H1 (cell line): ENCODE data around the gene RELT. TPM values are rescaled to one million over a fixed set of nuclear protein-coding genes. Genes with fewer than 3 reads are reported as not detected.
A peak's percentile ranks its signal among the peaks of the same experiment; 100 is the strongest.

Experiments
- CTCF ChIA-PET: fragments of 300-600 bp; sonication (Branson Sonifier 250); formaldehyde crosslinking; loops from one replicate; lab custom pipeline; 2021; ENCODE audit not compliant: partially characterized antibody; lab: Charles Lee
- POLR2A ChIA-PET: fragments of 300-600 bp; sonication (Branson Sonifier 250); formaldehyde crosslinking; loops from one replicate; lab custom pipeline; 2021; ENCODE audit warnings: inconsistent platforms; ENCODE audit not compliant: partially characterized antibody; lab: Charles Lee
- DNase-seq, 2 experiments: peaks; one replicate each; pipeline versions ENCODE4 v3.0.0 to v3.0.0-alpha.2; 2010 to 2022; ENCODE audit warnings: low spot score in 2 of 2, low read depth in 1 of 2, mixed read lengths in 1 of 2
- FAIRE-seq: peaks from 2 replicates; lab custom pipeline; 2011; peaks lifted over from hg19 to GRCh38; lab: Jason Lieb, UNC
- H2AFZ ChIP-seq: 2 replicates; pipeline ENCODE4 v1.8.1; 2012; ENCODE audit warnings: low read length, inconsistent platforms
- H2AK5ac ChIP-seq: 2 replicates; pipeline ENCODE4 v1.6.1; 2013; ENCODE audit warnings: low read depth, low read length
- H2BK120ac ChIP-seq: replicated peaks from 2 replicates; pipeline ENCODE3; 2013; ENCODE audit warnings: low read depth, low read length, inconsistent platforms
- H2BK12ac ChIP-seq: 2 replicates; pipeline ENCODE4 v1.6.1; 2013; ENCODE audit warnings: low read depth, low read length
- H2BK15ac ChIP-seq: 2 replicates; pipeline ENCODE4 v1.6.1; 2013; ENCODE audit warnings: low read length
- H2BK20ac ChIP-seq: 2 replicates; pipeline ENCODE4 v1.6.1; 2013; ENCODE audit warnings: low read length
- H2BK5ac ChIP-seq: 2 replicates; pipeline ENCODE4 v1.6.1; 2013; ENCODE audit warnings: low read depth, low read length
- H3K14ac ChIP-seq: 2 replicates; pipeline ENCODE4 v1.6.1; 2013; ENCODE audit warnings: inconsistent platforms; ENCODE audit not compliant: insufficient read length
- H3K18ac ChIP-seq: 2 replicates; pipeline ENCODE4 v1.6.1; 2013; ENCODE audit warnings: low read length; ENCODE audit errors: extremely low read depth
- H3K23ac ChIP-seq: 2 replicates; pipeline ENCODE4 v1.6.1; 2013; ENCODE audit warnings: inconsistent platforms; ENCODE audit not compliant: insufficient read length
- H3K23me2 ChIP-seq: 2 replicates; pipeline ENCODE4 v1.6.1; 2013; ENCODE audit warnings: low read depth, low read length
- H3K27ac ChIP-seq: 2 replicates; pipeline ENCODE4 v1.6.1; 2011; ENCODE audit warnings: low read depth, low read length, inconsistent platforms
- H3K27me3 ChIP-seq, 4 experiments: replicated peaks in 1 of 4; 1 replicate in 1 of 4; 2 replicates in 3 of 4; pipeline versions ENCODE4 v1.6.1 to v1.8.1; 2011 to 2013; ENCODE audit warnings: low read length in 3 of 4, mild to moderate bottlenecking in 3 of 4, inconsistent platforms in 2 of 4, mixed read lengths in 2 of 4, moderate library complexity in 1 of 4; ENCODE audit not compliant: control insufficient read depth in 3 of 4, insufficient read depth in 3 of 4; ENCODE audit errors: extremely low read depth in 1 of 4
- H3K36me3 ChIP-seq, 4 experiments: 2 replicates each; pipeline versions ENCODE4 v1.6.1 to v1.8.1; 2011 to 2013; ENCODE audit warnings: mild to moderate bottlenecking in 4 of 4, low read length in 3 of 4, moderate library complexity in 2 of 4, control low read depth in 1 of 4, inconsistent platforms in 1 of 4; ENCODE audit not compliant: insufficient read depth in 4 of 4, control insufficient read depth in 2 of 4
- H3K4ac ChIP-seq: replicated peaks from 2 replicates; pipeline ENCODE3; 2013; ENCODE audit warnings: low read length, low read depth, mixed read lengths, inconsistent platforms; ENCODE audit not compliant: insufficient read length
- H3K4me1 ChIP-seq, 4 experiments: replicated peaks in 1 of 4; 1 replicate in 1 of 4; 2 replicates in 3 of 4; pipeline versions ENCODE4 v1.6.1 to v1.8.1; 2011 to 2013; ENCODE audit warnings: low read length in 3 of 4, inconsistent platforms in 2 of 4, mixed read lengths in 1 of 4; ENCODE audit not compliant: insufficient read depth in 4 of 4, control insufficient read depth in 3 of 4
- H3K4me2 ChIP-seq, 2 experiments: 2 replicates each; pipeline versions ENCODE4 v1.6.1 to v1.8.1; 2011 to 2013; ENCODE audit warnings: low read depth in 2 of 2, low read length in 2 of 2, control low read depth in 1 of 2, inconsistent platforms in 1 of 2, mild to moderate bottlenecking in 1 of 2; ENCODE audit not compliant: insufficient read depth in 1 of 2
- H3K4me3 ChIP-seq, 4 experiments: fragments of 200-600, 300-600 bp in 1 of 4; sonication (generic), shearing (Covaris generic), sonication (Bioruptor Twin) in 1 of 4; 2 replicates each; pipeline versions ENCODE4 v1.5.1 to v1.8.1; 2011 to 2016; ENCODE audit warnings: low read length in 4 of 4, low read depth in 3 of 4, control low read depth in 2 of 4, inconsistent platforms in 2 of 4, mild to moderate bottlenecking in 2 of 4, mixed read lengths in 1 of 4, moderate library complexity in 1 of 4; ENCODE audit not compliant: insufficient read depth in 2 of 4; ENCODE audit errors: extremely low read depth in 1 of 4
- H3K56ac ChIP-seq: replicated peaks from 2 replicates; pipeline ENCODE3; 2013; ENCODE audit warnings: low read depth, mild to moderate bottlenecking, mixed read lengths, low read length, inconsistent platforms; ENCODE audit not compliant: insufficient read length
- H3K79me1 ChIP-seq: 2 replicates; pipeline ENCODE4 v1.6.1; 2013; ENCODE audit warnings: low read depth, low read length, control low read depth
- H3K79me2 ChIP-seq, 2 experiments: 2 replicates each; pipeline versions ENCODE4 v1.6.1 to v1.8.1; 2012 to 2013; ENCODE audit warnings: low read length in 2 of 2, mild to moderate bottlenecking in 2 of 2, inconsistent platforms in 1 of 2; ENCODE audit not compliant: insufficient read depth in 2 of 2, control insufficient read depth in 1 of 2
- H3K9ac ChIP-seq, 4 experiments: replicated peaks in 1 of 4; 1 replicate in 1 of 4; 2 replicates in 3 of 4; pipeline versions ENCODE4 v1.6.1 to v1.8.1; 2011 to 2013; ENCODE audit warnings: low read depth in 3 of 4, low read length in 3 of 4, control low read depth in 2 of 4, mild to moderate bottlenecking in 2 of 4, moderate library complexity in 2 of 4, inconsistent platforms in 1 of 4; ENCODE audit errors: extremely low read depth in 1 of 4
- H3K9me3 ChIP-seq, 2 experiments: 2 replicates each; pipeline versions ENCODE4 v1.6.1 to v1.8.1; 2012 to 2013; ENCODE audit warnings: mild to moderate bottlenecking in 2 of 2, moderate library complexity in 2 of 2, control low read depth in 1 of 2, inconsistent platforms in 1 of 2, low read depth in 1 of 2, low read length in 1 of 2, mixed read lengths in 1 of 2; ENCODE audit not compliant: insufficient read depth in 2 of 2
- H4K20me1 ChIP-seq, 2 experiments: replicated peaks in 1 of 2; 2 replicates each; pipeline versions ENCODE3 to v1.8.1; 2011 to 2013; ENCODE audit warnings: inconsistent platforms in 2 of 2, low read length in 2 of 2, mild to moderate bottlenecking in 1 of 2; ENCODE audit not compliant: insufficient read depth in 2 of 2, control insufficient read depth in 1 of 2
- H4K5ac ChIP-seq: 2 replicates; pipeline ENCODE4 v1.6.1; 2013; ENCODE audit warnings: low read length, low read depth, mixed read lengths, inconsistent platforms; ENCODE audit not compliant: insufficient read length
- H4K8ac ChIP-seq: 2 replicates; pipeline ENCODE4 v1.8.0; 2013; ENCODE audit warnings: mild to moderate bottlenecking, moderate library complexity, low read length, inconsistent platforms; ENCODE audit not compliant: insufficient read depth; ENCODE audit errors: extremely low read depth
- H4K91ac ChIP-seq: replicated peaks from 2 replicates; pipeline ENCODE3; 2013; ENCODE audit warnings: low read length, mixed read lengths, inconsistent platforms; ENCODE audit not compliant: insufficient read length
- CTCF ChIP-seq, 3 experiments: IDR thresholded peaks; 1 replicate in 2 of 3; 2 replicates in 1 of 3; pipeline versions ENCODE4 v1.5.1 to v1.6.1; 2011; ENCODE audit warnings: low read length in 3 of 3, mild to moderate bottlenecking in 3 of 3, inconsistent platforms in 2 of 3, low read depth in 1 of 3, moderate library complexity in 1 of 3; ENCODE audit not compliant: insufficient read depth in 1 of 3; ENCODE audit errors: control extremely low read depth in 1 of 3
- FOSL1 ChIP-seq: IDR thresholded peaks from 2 replicates; pipeline ENCODE4 v1.6.1; 2011; ENCODE audit warnings: mild to moderate bottlenecking, low read depth, low read length, moderate library complexity; ENCODE audit not compliant: insufficient read depth
- GABPA ChIP-seq: IDR thresholded peaks from 2 replicates; pipeline ENCODE4 v1.6.1; 2011; ENCODE audit warnings: mild to moderate bottlenecking, low read length, moderate library complexity, borderline replicate concordance; ENCODE audit not compliant: insufficient read depth
- GTF2F1 ChIP-seq: IDR thresholded peaks from 2 replicates; pipeline ENCODE4 v1.6.1; 2012; ENCODE audit warnings: low read depth, low read length, improper control_type of control experiment, borderline replicate concordance
- NANOG ChIP-seq: IDR thresholded peaks from 2 replicates; pipeline ENCODE4 v1.6.1; 2011; ENCODE audit warnings: low read length, low read depth, mild to moderate bottlenecking, inconsistent platforms; ENCODE audit not compliant: insufficient read depth, poor library complexity, severe bottlenecking
- NRF1 ChIP-seq: IDR thresholded peaks from 2 replicates; pipeline ENCODE4 v1.6.1; 2011; ENCODE audit warnings: mild to moderate bottlenecking, low read depth, low read length, improper control_type of control experiment
- PHF8 ChIP-seq: fragments of 200-600 bp; sonication (generic); conservative IDR thresholded peaks from 2 replicates; pipeline ENCODE4 v1.7.1; 2012; ENCODE audit warnings: low read depth, mild to moderate bottlenecking, inconsistent platforms, low read length, moderate library complexity
- RNF2 ChIP-seq: fragments of 200-900, 300-1000 bp; sonication (generic); IDR thresholded peaks from 2 replicates; pipeline ENCODE4 v1.7.1; 2016; ENCODE audit warnings: borderline replicate concordance, low read depth, mild to moderate bottlenecking, antibody characterized with exemption, low read length; ENCODE audit not compliant: poor library complexity, severe bottlenecking; ENCODE audit errors: missing control alignments
- SP4 ChIP-seq: IDR thresholded peaks from 2 replicates; pipeline ENCODE4 v1.6.1; 2012; ENCODE audit warnings: low read length, inconsistent platforms
- TAF1 ChIP-seq: IDR thresholded peaks from 2 replicates; pipeline ENCODE4 v1.6.1; 2011; ENCODE audit warnings: mild to moderate bottlenecking, low read depth, low read length
- WGBS, 2 experiments: shearing (Covaris generic) in 1 of 2; methylation state at CpG; one replicate each; pipeline versions ENCODE4 v1.1.6 to v1.1.7; 2013 to 2015; ENCODE audit warnings: low lambda C conversion rate in 2 of 2, mixed read lengths in 2 of 2, inconsistent platforms in 1 of 2, low coverage in 1 of 2, missing lambda C conversion rate in 1 of 2; ENCODE audit not compliant: insufficient replicate concordance in 2 of 2, insufficient coverage in 1 of 2, insufficient read length in 1 of 2; ENCODE audit errors: extremely low coverage in 1 of 2, missing lambda C conversion rate in 1 of 2; 5-methylcytosine and 5-hydroxymethylcytosine counted together
- polyA plus RNA-seq, 7 experiments: library from polyadenylated mRNA; depleted of rRNA in 3 of 7; stranded (reverse) in 5 of 7; unstranded in 2 of 7; fragments of >200 nt in 5 of 7; fragments of 200-250 nt in 2 of 7; gene quantifications; 1 replicate in 5 of 7; 2 replicates in 1 of 7; 4 replicates in 1 of 7; pipeline versions ENCODE4 v1.2.1 to v1.2.3, GENCODE V29; 2011 to 2013; ENCODE audit warnings: missing spikeins in 2 of 7, mixed read lengths in 2 of 7
- total RNA-seq: library from RNA; stranded (reverse); fragmentation: NEBNext Ultra II Directional; extraction: Animal tissue kit (Norgen Biotek cat#: 25700); gene quantifications from 2 replicates; pipeline ENCODE4 v1.2.1, GENCODE V29; 2021

The RELT gene
- total and polyA plus RNA-seq, 2 of the 8 experiments (the other 6 are each of a cell fraction or from before 2014, with no cell fraction given), result 3.4 to 5.7 TPM

DNA sequence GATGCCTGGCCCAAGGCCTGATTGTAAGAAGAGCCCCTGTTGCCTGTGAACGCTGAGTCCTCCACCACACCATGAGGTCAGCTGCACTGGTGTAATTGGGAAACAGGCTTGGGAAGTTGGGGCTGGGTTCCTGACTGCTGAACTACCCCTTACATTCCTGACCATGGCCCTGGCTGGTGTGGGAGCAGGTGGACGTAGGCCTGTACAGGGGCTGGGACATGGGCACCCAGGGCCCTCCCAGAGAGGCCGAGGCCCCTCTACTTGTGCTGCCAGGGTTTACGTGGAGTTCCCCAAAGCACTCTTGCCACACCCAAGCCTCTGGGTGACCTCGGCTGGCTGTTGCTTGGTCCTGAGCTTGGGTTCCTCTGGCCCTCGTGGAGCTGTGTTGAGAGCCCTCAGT, 5.4 kb downstream of the RELT start:
- Histone ChIP-seq H3K9me3 (no peaks in the 10 kb centered on the region), H2BK20ac (no peak overlapping the region), H3K18ac (no peak overlapping the region), H3K27me3 (peaks cover 0 to 15% (median 9%) of the 10 kb centered on the region in 4 experiments; a peak in 4 of 7 replicates), H3K23ac (no peak overlapping the region), H3K79me2 (peaks cover 0 to 2% of the 10 kb centered on the region in 2 experiments; a peak in 1 of 4 replicates), H3K4me2 (no peak overlapping the region), H3K4me3 (no peak overlapping the region), H3K56ac (no peak overlapping the region), H3K36me3 (no peaks in the 10 kb centered on the region), H3K14ac (no peak overlapping the region), H2BK15ac (no peak overlapping the region), H2AK5ac (no peak overlapping the region), H4K91ac (no peak overlapping the region), H3K9ac (no peak overlapping the region), H2BK120ac (no peak overlapping the region), H3K27ac (no peak overlapping the region), H2BK12ac (no peak overlapping the region), H3K79me1 (peaks cover 9% of the 10 kb centered on the region; the same call in 1 of the 2 replicates), H3K4me1 (peaks cover 0 to 18% (median 7%) of the 10 kb centered on the region in 4 experiments; a peak in 6 of 7 replicates), H2AFZ (no peak overlapping the region), H4K20me1 (peaks cover 6 to 10% of the 10 kb centered on the region in 2 experiments), H3K23me2 (peaks cover 8% of the 10 kb centered on the region), H3K4ac (no peak overlapping the region), H4K5ac (no peak overlapping the region), H4K8ac (no peak overlapping the region), H2BK5ac (peak overlapping the region; percentile 24; the same call in 1 of the 2 replicates)
- CTCF ChIA-PET, result interaction anchor here (1.0 to 59.1 kb wide), 6 partner anchors 8 to 74 kb away, joined by 3 to 1456 read pairs (median 10); partner anchors contain the start of gene ARHGEF17
- FAIRE-seq (no peak), DNase-seq (no peak)
- POLR2A ChIA-PET, result interaction anchor here (1.8 kb wide), 1 partner anchor 12 kb away, joined by 5 read pairs; no protein-coding TSS in a partner anchor
- WGBS, 2 experiments, result 83% methylated on average over 4 of the region's 6 CpGs; no CpG with 5 or more reads in 1 of the 2 experiments
- TF ChIP-seq SP4 (no peak), FOSL1 (no peak), NANOG (no peak), NRF1 (no peak), GTF2F1 (no peak), GABPA (no peak), CTCF (IDR thresholded peaks at IDR 0.05; ENCODE audit: control extremely low read depth in 1 of 3, insufficient read depth in 1 of 3, low read depth in 1 of 3, low read length in 3 of 3) (no peak), PHF8 (no peak), RNF2 (no peak), TAF1 (no peak)
